ENCODE measurements around the gene ATG101. TPM values are rescaled to one million over a fixed set of nuclear protein-coding genes. Genes with fewer than 3 reads are reported as not detected.
A peak's percentile ranks its signal among the peaks of the same experiment; 100 is the strongest.
"Not testable (repeated sequence)": the region's sequence is repeated elsewhere in the genome, so short reads cannot be mapped to it uniquely, and the experiment has no call there.

The ATG101 gene
- total and polyA plus RNA-seq, 8 donors: 7.6 to 105 (median 37.2) TPM

DNA sequence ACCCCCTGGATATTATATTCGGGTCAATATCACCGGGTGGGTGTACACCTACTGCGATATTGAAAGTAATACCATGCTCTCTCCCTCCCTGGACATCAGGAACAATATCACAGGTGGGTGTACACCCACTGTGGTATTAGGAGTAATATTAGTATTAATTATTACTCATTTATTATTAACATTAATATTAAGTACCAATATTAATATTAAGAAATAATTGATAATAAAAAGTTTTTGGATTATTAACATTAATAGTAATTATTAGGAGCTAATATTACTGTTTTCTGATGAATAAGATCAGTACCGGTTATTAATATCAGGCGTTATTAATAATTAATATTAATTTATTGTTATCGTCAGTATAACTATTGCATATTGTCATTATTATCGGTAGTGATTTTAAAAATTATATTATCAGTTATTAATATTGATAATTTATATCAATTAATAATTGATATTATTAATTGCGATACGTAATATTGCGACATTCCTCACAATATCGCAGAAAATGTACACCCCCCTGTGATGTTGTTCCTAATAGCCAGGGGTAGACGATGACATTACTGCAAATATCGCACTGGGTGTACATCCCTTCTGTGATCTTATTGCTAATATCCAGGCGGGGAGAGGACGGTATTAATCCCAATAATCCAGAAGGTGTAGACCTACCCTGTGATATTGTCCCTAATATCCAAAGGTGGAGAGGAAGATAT, 26.7 kb downstream of the ATG101 start:
- WGBS, 5 donors: 91 to 95% (median 93%) methylated on average over 15 of the region's 15 CpGs
- Histone ChIP-seq H3K4me3 (no peak overlapping the region), H3K27me3 (peaks cover 0 to 21% (median 0%) of the 10 kb centered on the region in 3 donors), H3K4me1 (peaks cover 0 to 13% (median 5%) of the 10 kb centered on the region in 4 donors), H3K9me3 (no peaks in the 10 kb centered on the region), H3K36me3 (no peaks in the 10 kb centered on the region), H3K27ac (no peak overlapping the region)
- intact Hi-C loops (cut with DNase I; ENCODE audit: low total_unique reads): no loop called here
- TF ChIP-seq, protein P1, sequence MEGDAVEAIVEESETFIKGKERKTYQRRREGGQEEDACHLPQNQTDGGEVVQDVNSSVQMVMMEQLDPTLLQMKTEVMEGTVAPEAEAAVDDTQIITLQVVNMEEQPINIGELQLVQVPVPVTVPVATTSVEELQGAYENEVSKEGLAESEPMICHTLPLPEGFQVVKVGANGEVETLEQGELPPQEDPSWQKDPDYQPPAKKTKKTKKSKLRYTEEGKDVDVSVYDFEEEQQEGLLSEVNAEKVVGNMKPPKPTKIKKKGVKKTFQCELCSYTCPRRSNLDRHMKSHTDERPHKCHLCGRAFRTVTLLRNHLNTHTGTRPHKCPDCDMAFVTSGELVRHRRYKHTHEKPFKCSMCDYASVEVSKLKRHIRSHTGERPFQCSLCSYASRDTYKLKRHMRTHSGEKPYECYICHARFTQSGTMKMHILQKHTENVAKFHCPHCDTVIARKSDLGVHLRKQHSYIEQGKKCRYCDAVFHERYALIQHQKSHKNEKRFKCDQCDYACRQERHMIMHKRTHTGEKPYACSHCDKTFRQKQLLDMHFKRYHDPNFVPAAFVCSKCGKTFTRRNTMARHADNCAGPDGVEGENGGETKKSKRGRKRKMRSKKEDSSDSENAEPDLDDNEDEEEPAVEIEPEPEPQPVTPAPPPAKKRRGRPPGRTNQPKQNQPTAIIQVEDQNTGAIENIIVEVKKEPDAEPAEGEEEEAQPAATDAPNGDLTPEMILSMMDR (IDR thresholded peaks at IDR 0.05): no peak
- no peak for TF ChIP-seq EP300 (IDR thresholded peaks at IDR 0.05)
- TF ChIP-seq POLR2A (IDR thresholded peaks at IDR 0.05): no peak
- no peak for TF ChIP-seq POLR2AphosphoS5 (IDR thresholded peaks at IDR 0.05)
- DNase-seq: no peak

DNA sequence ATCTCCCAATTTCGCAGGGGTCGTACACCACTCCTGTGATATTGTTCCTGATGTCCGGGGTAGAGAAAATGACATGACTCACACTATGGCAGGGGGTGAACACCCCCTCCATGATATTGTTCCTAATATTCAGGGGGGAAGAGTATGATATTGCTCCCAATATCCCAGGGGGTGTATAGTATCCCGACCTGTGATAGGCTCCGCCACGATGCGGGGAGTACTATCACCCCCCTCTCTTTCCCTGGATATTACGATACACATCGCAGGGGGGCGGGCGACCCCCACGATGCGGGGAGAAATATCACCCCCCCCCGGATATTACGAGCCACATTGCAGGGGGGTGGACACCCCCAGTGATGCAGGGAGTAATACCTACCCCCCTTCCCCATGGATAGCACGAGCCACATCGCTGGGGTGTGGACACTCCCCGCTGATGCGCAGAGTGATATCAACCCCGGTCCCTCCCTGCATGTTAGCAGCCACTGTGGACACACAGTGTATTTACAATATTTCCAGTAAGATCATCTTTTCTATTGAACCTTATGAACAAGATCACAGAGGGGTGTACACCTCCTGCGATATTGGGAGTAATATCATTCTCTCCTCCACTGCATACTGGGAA, 27.4 kb downstream of the ATG101 start:
- intact Hi-C loops (cut with DNase I; ENCODE audit: low total_unique reads): no loop called here
- H3K36me3 ChIP-seq: no peaks in the 10 kb centered on the region
- H3K27ac ChIP-seq: no peak overlapping the region
- H3K4me1 ChIP-seq: peaks cover 0 to 10% (median 5%) of the 10 kb centered on the region in 4 donors
- 83 to 90% (median 89%) methylated on average over 12 to 21 of the region's 21 CpGs for WGBS, 5 donors
- DNase-seq: no peak
- no peak overlapping the region for H3K4me3 ChIP-seq
- H3K9me3 ChIP-seq: no peaks in the 10 kb centered on the region
- peaks cover 0 to 21% (median 0%) of the 10 kb centered on the region in 3 donors for H3K27me3 ChIP-seq
- TF ChIP-seq POLR2AphosphoS5 (IDR thresholded peaks at IDR 0.05) (no peak), EP300 (IDR thresholded peaks at IDR 0.05) (no peak), POLR2A (IDR thresholded peaks at IDR 0.05) (no peak)
- TF ChIP-seq, protein P1 (IDR thresholded peaks at IDR 0.05): no peak

DNA sequence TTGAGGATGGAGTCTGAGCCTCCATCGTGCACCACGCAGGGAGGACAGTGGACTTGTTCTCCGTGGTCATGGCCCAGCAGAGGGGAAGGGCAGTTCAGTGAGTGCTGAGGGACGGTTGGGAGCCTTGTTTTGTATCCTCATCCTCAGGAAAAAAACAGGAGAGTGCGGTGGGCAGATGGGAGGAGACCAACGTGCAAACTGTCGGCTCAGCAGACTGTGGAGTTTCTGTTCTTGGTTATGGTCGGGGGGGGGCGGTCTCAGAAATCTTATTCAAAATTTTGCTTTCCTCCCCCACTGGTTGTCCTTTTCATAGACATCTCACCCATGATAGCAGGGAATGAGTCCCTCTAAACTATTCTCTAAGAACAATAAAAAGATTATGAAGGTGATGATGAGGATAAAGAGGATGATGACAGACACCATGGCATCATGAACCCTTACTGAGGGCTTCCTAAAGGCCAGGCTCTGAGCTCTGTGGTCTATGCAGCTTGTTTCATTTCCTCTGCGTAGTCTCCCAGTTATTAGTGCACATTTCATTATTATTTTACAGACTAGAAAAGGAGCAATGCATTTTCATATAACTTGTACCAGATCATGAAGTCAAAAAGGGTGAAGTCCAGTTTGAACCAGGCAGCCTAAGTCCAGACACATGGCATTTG, 34.8 kb downstream of the ATG101 start:
- not testable (repeated sequence) for H3K4me3 ChIP-seq
- WGBS, 5 donors: 73 to 81% (median 74%) methylated on average over 10 of the region's 10 CpGs

DNA sequence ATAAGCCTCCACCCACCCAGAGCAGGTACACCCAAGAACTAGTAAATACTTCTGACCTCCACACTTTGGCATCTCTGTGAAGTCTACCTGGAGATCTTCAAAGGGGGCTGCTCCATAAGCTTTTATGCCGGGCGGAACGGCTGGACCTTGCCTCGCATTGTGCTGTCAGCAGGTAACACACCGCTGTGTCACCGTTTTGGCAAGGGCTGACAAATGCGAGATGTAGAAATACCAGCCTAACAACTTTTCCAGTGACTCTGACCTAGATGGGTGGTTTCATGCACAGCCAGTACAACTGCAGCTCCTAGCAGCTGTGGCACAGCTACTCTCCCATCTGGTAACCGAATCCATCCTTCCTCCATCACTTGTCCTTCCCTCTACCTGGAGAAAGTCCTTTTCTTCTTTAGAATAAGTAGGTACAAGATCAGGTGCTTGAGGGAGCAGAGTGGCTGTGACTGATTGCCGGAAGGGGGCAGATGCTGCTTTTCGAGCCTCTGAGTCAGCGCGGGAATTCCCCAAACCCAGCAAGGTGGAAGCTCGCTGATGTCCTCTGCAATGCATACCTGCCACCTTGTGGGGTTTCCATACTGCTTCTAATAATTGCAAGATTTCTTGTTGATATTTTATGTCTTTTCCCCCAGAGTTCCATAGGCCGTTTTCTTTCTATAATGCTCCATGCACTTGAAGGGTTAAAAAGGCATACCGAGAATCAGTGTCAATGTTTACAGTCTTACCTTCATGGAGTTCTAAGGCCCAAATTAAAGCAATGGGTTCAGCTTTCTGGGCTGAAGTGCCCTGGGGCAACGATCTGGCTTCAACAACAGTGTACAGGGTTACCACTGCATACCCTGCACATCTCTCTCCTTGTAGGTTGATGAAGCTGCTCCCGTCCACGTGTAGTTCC, 46.7 kb downstream of the ATG101 start:
- intact Hi-C loops (cut with DNase I; ENCODE audit: low total_unique reads); H3K9me3 ChIP-seq; H3K36me3 ChIP-seq; H3K4me3 ChIP-seq: not testable (repeated sequence)
- peaks cover 17 to 44% (median 20%) of the 10 kb centered on the region in 4 donors for H3K4me1 ChIP-seq
- 22 to 47% (median 32%) methylated on average over 18 of the region's 18 CpGs for WGBS, 5 donors
- DNase-seq: peak; percentile 84 to 90
- H3K27ac ChIP-seq: peak overlapping the region; percentile 56 to 87 (median 67)
- H3K27me3 ChIP-seq: peaks cover 0 to 38% (median 0%) of the 10 kb centered on the region in 3 donors
- TF ChIP-seq, protein P1 (IDR thresholded peaks at IDR 0.05): peak in 3 of 7 experiments; percentile 17 to 42 (median 20)
- TF ChIP-seq POLR2AphosphoS5 (IDR thresholded peaks at IDR 0.05): peak in 2 of 3 donors; percentile 48 to 61

More for the DNA sequence above, 34.8 kb downstream of the ATG101 start:
- H3K27ac ChIP-seq; DNase-seq; H3K4me1 ChIP-seq; H3K9me3 ChIP-seq; intact Hi-C loops (cut with DNase I; ENCODE audit: low total_unique reads); H3K36me3 ChIP-seq: not testable (repeated sequence)
- H3K27me3 ChIP-seq: peaks cover 0 to 12% (median 0%) of the 10 kb centered on the region in 3 donors

DNA sequence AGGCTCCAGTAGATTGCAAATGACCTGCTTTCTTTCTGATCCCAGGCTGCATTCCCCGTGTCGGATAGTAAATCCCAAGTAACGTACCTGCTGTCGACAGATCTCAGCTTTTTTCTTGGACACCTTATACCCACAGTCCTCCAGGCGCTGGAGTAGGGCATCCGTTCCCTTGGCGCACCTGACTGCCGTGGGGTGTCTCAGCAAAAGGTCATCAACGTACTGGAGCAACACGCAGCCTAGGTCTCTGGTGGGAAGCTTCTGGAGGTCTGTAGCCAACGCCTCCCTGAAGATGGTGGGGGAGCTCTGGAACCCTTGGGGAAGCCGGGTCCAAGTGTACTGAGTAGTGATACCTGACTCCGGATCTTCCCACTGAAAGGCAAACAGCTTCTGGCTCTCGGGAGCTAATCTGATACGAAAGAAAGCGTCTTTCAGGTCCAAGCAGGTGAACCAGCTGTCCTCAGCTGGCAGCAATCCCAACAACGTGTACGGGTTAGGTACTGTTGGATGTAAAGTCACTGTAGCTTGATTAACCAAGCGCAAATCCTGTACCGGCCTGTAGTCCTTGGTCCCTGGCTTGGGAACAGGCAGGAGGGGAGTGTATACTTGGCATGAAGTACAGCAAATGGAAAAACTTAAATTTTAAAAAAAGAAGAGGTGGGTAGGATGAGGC, 48.2 kb downstream of the ATG101 start:
- H3K4me3 ChIP-seq; H3K27ac ChIP-seq; H3K9me3 ChIP-seq; H3K36me3 ChIP-seq; intact Hi-C loops (cut with DNase I; ENCODE audit: low total_unique reads): not testable (repeated sequence)
- Histone ChIP-seq H3K27me3 (peaks cover 0 to 49% (median 0%) of the 10 kb centered on the region in 3 donors), H3K4me1 (peaks cover 17 to 51% (median 25%) of the 10 kb centered on the region in 4 donors)
- 64 to 77% (median 66%) methylated on average over 20 of the region's 20 CpGs for WGBS, 5 donors
- peak in 1 of 2 donors; percentile 72 for DNase-seq
